Activated naive CD4-positive, alpha-beta T cell treated with anti-CD3 and anti-CD28 coated beads, Interleukin-2, amount 50 U/mL, for 24 hours (primary cell): ENCODE measurements around the gene RASSF7.
A peak's percentile ranks its signal among the peaks of the same experiment; 100 is the strongest.

ENCODE experiments used
- H3K27ac Mint-ChIP-seq: one replicate; pipeline ENCODE4 v1.8.0; 2021; ENCODE audit warnings: mild to moderate bottlenecking, mixed read lengths
- H3K27me3 Mint-ChIP-seq: one replicate; pipeline ENCODE4 v1.8.0; 2021; ENCODE audit warnings: mixed read lengths
- H3K36me3 Mint-ChIP-seq: one replicate; pipeline ENCODE4 v1.8.0; 2021; ENCODE audit warnings: mixed read lengths
- H3K4me1 Mint-ChIP-seq: one replicate; pipeline ENCODE4 v1.8.0; 2021; ENCODE audit warnings: mixed read lengths
- H3K4me3 Mint-ChIP-seq: one replicate; pipeline ENCODE4 v1.8.0; 2021; ENCODE audit warnings: mild to moderate bottlenecking, mixed read lengths
- H3K9me3 Mint-ChIP-seq: one replicate; pipeline ENCODE4 v1.8.0; 2021; ENCODE audit warnings: mixed read lengths

Gene RASSF7

DNA sequence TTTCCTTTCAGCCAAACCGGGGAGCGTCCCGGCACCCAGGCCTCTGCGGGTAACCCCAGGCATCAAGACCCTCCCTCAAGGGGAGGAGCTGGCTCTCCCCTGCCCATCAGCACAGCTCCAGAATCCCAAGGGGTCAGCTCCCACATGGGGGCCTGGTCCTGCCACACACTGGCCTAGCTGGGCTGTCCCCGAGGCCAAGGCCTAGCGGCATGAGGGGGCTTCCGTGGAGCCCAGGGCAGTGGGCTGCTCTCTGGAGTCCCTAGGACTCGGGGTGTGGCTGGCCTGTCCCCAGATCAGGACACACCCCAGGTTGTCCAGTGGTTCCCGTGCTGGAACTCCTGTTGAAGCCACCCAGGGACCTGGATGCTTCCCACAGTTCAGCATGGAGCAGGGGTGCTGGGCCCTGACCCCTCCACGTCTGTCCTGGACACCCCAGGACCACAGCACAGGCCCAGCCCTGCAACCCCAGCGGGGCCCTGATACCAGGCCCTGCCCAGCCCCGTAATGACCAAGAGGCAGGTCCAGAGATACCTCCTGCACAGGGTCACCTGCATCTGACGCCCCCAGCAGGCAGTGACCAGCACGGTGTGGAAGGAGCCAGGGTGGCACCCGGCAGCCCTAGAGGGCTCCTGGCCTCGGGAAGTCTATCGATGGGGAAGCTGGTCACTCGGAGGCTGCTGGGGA, 30.9 kb upstream of the RASSF7 start:
- H3K27me3 Mint-ChIP-seq, result no peaks in the 10 kb centered on the region
- no peak overlapping the region for H3K27ac Mint-ChIP-seq
- no peaks in the 10 kb centered on the region for H3K4me1 Mint-ChIP-seq
- no peaks in the 10 kb centered on the region for H3K9me3 Mint-ChIP-seq
- H3K36me3 Mint-ChIP-seq, result no peaks in the 10 kb centered on the region
- no peak overlapping the region for H3K4me3 Mint-ChIP-seq

- Mint-ChIP-seq H3K9me3 (no peaks in the 10 kb centered on the region), H3K27ac (no peak overlapping the region), H3K4me3 (no peak overlapping the region), H3K27me3 (no peaks in the 10 kb centered on the region), H3K4me1 (peaks cover 1% of the 10 kb centered on the region), H3K36me3 (no peaks in the 10 kb centered on the region)
Measured at GRCh38 chr11:530960-531831, 29.6 kb upstream of the RASSF7 start.

DNA sequence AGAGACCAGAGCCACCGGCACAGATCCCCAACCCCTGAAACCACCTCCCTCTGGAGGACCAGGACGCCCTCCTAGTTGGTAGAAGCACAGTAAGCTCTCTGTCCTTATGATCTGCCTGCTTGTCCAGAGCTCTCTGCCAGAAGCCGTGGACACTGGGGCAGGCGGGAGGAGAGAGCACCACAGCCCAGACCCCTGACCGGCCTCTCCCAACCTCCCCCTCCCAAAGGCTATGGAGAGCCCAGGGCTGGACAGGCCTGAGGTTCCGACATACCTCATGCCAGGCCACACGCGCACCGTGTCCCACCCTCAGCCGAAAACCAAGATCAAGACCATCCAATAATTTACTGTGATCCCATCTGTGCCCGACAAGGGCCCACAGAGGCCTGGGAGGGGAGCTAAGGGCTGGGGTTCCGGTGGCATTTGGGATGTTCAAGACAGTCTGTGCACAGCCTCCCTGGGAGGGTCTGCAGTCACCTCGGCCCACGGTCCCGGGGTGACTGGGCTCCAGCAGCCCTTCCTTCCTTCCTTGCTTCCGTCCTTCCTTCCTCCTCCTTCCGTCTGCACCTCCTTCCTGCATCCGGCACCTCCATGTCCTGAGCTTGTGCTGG, 28.7 kb upstream of the RASSF7 start:
- H3K27ac Mint-ChIP-seq, result no peak overlapping the region
- peaks cover 3% of the 10 kb centered on the region for H3K4me1 Mint-ChIP-seq
- H3K9me3 Mint-ChIP-seq, result no peaks in the 10 kb centered on the region
- H3K36me3 Mint-ChIP-seq, result no peaks in the 10 kb centered on the region
- H3K27me3 Mint-ChIP-seq, result no peaks in the 10 kb centered on the region
- H3K4me3 Mint-ChIP-seq, result no peak overlapping the region

- no peak overlapping the region for H3K4me3 Mint-ChIP-seq
- H3K27ac Mint-ChIP-seq, result no peak overlapping the region
- peaks cover 3% of the 10 kb centered on the region for H3K4me1 Mint-ChIP-seq
- H3K36me3 Mint-ChIP-seq, result no peaks in the 10 kb centered on the region
- no peaks in the 10 kb centered on the region for H3K9me3 Mint-ChIP-seq
- H3K27me3 Mint-ChIP-seq, result no peaks in the 10 kb centered on the region
Measured at GRCh38 chr11:532527-532985, 28.2 kb upstream of the RASSF7 start.

- peak overlapping the region; percentile 47 for H3K4me3 Mint-ChIP-seq
- H3K27ac Mint-ChIP-seq, result no peak overlapping the region
Measured at GRCh38 chr11:532986-533585, 27.7 kb upstream of the RASSF7 start.

GRCh38 chr11:533586-534395, 27.0 kb upstream of the RASSF7 start:
- Mint-ChIP-seq H3K27me3 (no peaks in the 10 kb centered on the region), H3K27ac (no peak overlapping the region), H3K36me3 (no peaks in the 10 kb centered on the region), H3K9me3 (no peaks in the 10 kb centered on the region), H3K4me3 (peak overlapping the region; percentile 47), H3K4me1 (peaks cover 3% of the 10 kb centered on the region)

More at GRCh38 chr11:532986-533585, 27.7 kb upstream of the RASSF7 start:
- Mint-ChIP-seq H3K4me1 (peaks cover 3% of the 10 kb centered on the region), H3K27me3 (no peaks in the 10 kb centered on the region), H3K36me3 (no peaks in the 10 kb centered on the region), H3K9me3 (no peaks in the 10 kb centered on the region)

GRCh38 chr11:534396-535209, 26.2 kb upstream of the RASSF7 start:
- H3K27me3 Mint-ChIP-seq, result no peaks in the 10 kb centered on the region
- peak overlapping the region; percentile 76 for H3K4me3 Mint-ChIP-seq
- peaks cover 3% of the 10 kb centered on the region for H3K4me1 Mint-ChIP-seq
- no peaks in the 10 kb centered on the region for H3K36me3 Mint-ChIP-seq
- H3K27ac Mint-ChIP-seq, result no peak overlapping the region
- no peaks in the 10 kb centered on the region for H3K9me3 Mint-ChIP-seq

DNA sequence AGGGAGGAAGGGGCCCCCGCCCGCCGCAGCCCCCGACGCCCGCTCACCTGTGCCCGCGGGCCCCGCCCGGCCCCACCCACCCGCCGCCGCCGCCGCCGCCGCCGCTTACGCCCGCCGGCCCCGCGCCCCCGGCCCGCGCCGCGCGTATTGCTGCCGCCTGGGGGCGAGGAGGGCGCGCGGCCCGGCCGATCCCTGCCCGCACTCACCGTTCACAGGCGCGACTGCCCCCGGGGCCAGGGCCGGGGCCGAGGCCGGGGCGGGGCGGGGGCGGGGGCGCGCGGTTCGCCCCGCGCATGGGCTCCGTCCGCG, 25.6 kb upstream of the RASSF7 start:
- Mint-ChIP-seq H3K27ac (no peak overlapping the region), H3K4me3 (no peak overlapping the region), H3K4me1 (peaks cover 3% of the 10 kb centered on the region), H3K36me3 (no peaks in the 10 kb centered on the region), H3K27me3 (no peaks in the 10 kb centered on the region), H3K9me3 (no peaks in the 10 kb centered on the region)

DNA sequence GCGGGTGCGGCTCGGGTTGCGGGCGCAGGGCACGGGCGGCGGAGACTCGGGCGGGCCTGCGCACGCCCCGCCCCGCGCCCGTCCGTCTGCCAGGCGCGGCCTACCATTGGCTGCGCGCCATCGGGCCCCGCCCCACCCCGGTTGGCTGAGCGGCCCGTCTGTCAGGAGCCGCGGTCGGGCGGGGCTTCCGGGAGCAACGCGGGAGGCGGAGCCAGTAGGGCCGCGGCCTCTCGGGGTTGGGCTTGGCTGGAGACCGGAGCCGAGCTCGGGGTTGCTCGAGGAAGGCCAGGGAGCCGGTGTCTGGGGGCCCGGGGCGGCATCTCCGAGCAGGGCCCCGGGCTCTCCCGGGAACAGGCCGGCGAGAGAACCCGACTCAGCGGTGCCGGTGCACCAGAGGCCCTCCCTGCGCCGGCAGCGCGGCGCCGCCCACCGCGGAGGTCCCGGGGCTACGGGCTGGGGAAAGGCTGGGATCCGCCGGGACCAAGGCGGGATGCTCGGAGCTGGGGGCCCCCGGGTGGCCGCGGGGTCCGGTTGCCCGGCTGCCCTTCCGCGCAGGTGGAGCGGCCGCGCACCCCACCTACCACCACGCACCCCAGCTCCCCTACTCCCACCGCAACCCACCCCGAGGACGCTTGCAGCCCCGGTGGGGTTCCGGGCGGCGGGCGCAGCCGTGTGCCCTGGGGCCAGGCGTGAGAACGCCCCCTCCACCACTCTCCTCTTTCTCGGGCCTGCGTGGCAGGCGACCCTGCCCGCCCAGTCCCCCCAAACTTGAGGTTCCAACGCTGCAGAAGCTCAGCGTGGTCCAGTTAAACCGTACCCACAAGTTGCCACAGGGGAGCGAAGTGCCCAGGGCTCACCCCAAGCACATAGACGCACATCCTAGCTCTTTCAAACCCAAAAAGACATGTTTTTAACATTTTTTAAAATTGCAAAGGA, 25.0 kb upstream of the RASSF7 start, which contains the start of gene HRAS:
HRAS (minus strand) TSS at position 58 of the 936 bp plus-strand sequence.
- peak within 1 kb of the TSS; percentile 90 for H3K27ac Mint-ChIP-seq

DNA sequence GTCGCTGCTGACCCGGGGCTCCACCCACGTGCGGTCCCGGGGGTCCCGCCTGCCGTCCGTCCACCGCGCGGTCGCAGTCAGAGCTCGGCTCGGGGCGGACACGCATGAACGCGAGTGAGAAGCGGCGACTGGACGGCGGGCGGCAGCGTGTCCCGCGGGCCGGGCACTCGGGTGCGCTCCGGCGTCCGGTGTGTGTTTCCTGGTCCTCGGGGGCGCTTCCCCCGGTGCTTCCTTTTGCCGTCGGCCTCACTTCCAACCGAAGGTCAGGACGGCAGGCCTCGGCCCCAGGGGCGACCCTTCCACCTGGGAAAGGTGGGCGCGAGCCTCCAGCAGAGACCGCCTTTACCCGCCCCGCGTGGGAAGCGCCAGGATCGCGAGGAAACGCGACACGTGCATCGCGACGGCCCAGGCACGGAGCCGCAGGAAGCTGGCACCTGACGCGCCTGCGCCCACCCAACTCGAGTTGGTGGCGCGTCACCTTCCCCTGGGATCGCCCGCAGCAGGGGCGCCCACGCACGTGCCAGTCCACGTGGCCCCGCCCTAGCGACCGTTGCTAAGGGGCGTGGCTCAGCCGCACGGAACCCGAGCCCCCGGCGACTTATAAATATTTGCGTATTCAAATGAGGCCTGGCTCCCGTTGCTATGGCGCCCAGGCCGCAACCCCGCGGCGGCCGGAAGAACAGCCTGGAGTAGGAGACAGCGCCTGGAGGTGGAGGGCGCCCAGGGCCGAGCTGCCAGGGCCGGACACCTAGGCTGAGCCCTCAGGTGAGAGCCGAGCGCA, 23.7 kb upstream of the RASSF7 start, which contains the start of gene LRRC56:
LRRC56 (plus strand) TSS at position 687 of the 781 bp plus-strand sequence. CDS start 3,158 bp downstream, outside the sequence.
- no peaks in the 10 kb centered on the region for H3K27me3 Mint-ChIP-seq
- H3K9me3 Mint-ChIP-seq, result no peaks in the 10 kb centered on the region
- no peaks in the 10 kb centered on the region for H3K36me3 Mint-ChIP-seq
- peak within 1 kb of the TSS; percentile 96 for H3K4me3 Mint-ChIP-seq
- peak within 1 kb of the TSS; percentile 90 for H3K27ac Mint-ChIP-seq
- H3K4me1 Mint-ChIP-seq, result peaks cover 3% of the 10 kb centered on the region

More for the DNA sequence above, 25.0 kb upstream of the RASSF7 start, which contains the start of gene HRAS:
- Mint-ChIP-seq H3K4me1 (peaks cover 3% of the 10 kb centered on the region), H3K9me3 (no peaks in the 10 kb centered on the region), H3K4me3 (peak within 1 kb of the TSS; percentile 96), H3K36me3 (no peaks in the 10 kb centered on the region), H3K27me3 (no peaks in the 10 kb centered on the region)

- no peak overlapping the region for H3K27ac Mint-ChIP-seq
- no peaks in the 10 kb centered on the region for H3K27me3 Mint-ChIP-seq
- H3K9me3 Mint-ChIP-seq, result no peaks in the 10 kb centered on the region
- peak overlapping the region; percentile 64 for H3K4me3 Mint-ChIP-seq
- H3K4me1 Mint-ChIP-seq, result peaks cover 3% of the 10 kb centered on the region
- H3K36me3 Mint-ChIP-seq, result no peaks in the 10 kb centered on the region
Measured at GRCh38 chr11:537622-538430, 22.9 kb upstream of the RASSF7 start.

DNA sequence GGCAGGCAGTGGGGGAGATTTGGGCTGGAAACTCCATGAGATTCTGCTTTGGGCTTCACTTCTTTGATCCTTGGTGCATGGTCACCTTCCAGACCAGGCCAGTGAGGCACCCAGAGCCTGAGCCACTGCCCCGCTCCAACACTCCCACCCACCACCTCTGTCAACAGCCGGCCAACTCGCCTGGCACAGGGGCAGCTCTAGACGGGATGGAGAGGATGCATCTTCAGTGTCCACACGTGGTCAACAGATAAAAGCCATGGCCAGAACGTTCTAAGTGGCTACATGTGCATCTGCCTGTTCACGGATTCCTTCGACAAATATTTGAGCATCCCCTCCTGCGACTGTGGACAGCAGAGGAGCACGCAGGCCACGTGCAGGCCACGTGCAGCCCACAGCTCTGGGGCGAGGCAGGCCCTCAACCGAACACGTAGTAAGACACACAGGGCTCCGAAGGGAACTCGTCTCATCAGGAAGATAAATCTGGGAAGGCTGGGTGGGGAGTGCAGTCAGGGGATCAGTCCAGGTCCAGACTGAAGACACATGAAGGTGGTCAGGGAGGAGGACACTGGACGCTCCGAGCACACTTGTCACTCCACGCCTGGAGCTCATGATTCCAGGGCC, 22.2 kb upstream of the RASSF7 start:
- no peaks in the 10 kb centered on the region for H3K36me3 Mint-ChIP-seq
- no peak overlapping the region for H3K4me3 Mint-ChIP-seq
- no peaks in the 10 kb centered on the region for H3K27me3 Mint-ChIP-seq
- peaks cover 3% of the 10 kb centered on the region for H3K4me1 Mint-ChIP-seq
- no peaks in the 10 kb centered on the region for H3K9me3 Mint-ChIP-seq
- H3K27ac Mint-ChIP-seq, result no peak overlapping the region
